Stimulated activated CD8-positive, alpha-beta memory T cell treated with anti-CD3 and anti-CD28 coated beads, Interleukin-15, amount 100 ng/mL, for 48 hours (primary cell): ENCODE measurements around the gene MYLK.
A peak's percentile ranks its signal among the peaks of the same experiment; 100 is the strongest.
"Not testable (repeated sequence)": the region's sequence is repeated elsewhere in the genome, so short reads cannot be mapped to it uniquely, and the experiment has no call there.

Experiments used
- DNase-seq, 2 donors: peaks; one replicate each; pipeline ENCODE4 v3.0.0-alpha.2; 2020; ENCODE audit warnings: low read depth in 2 of 2

MYLK gene

DNA sequence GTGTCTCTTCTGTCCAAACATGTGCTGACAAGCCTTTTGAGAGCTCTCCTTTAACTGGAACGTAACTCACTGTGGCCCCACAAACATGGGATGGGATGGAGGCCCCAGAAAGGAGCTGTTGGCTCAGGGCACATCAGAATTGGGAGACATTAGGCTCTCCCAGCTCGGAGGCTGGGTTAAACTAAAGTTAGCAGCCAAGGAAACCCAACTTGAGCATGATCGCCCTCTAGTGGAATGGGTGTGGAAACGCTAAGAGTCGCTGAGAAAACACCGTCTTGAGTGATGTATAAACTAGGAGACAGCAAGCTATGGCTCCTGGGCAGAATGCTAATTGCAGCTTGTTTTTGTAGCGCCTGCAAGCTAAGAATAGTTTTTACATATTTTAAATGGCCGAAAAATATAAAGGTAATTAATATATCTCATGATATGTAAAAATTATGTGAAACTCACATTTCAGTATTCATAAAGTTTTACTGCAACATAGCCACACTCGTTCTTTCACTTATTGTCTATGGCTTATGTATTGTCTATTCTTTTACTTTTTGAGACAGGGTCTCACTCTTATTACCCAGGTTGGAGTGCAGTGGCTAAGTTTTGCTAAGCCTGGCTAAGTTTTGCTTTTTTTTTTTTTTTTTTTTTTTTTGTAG lies 160.5 kb downstream of the MYLK start:
- peak; percentile 9 to 12 for DNase-seq

DNA sequence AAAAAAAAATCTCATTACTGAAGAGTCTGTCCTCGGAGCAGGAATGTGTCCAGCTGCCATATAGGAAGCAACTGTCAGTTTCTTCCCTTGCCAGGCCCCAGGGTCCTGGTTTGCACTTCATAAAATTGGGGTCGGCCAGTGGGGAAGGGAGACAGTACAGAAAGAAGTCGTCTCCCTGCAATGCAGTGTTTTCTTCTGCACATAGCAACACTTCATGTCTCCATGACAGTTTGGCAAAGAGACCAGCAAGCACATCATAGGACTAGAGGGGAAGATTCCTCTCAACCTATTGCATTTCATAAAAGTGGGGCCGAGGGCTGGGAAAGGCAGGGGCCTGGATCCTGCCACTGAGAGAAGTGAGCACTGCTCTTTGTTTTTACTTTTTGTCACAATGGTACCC lies 161.1 kb downstream of the MYLK start:
- DNase-seq: no peak

DNA sequence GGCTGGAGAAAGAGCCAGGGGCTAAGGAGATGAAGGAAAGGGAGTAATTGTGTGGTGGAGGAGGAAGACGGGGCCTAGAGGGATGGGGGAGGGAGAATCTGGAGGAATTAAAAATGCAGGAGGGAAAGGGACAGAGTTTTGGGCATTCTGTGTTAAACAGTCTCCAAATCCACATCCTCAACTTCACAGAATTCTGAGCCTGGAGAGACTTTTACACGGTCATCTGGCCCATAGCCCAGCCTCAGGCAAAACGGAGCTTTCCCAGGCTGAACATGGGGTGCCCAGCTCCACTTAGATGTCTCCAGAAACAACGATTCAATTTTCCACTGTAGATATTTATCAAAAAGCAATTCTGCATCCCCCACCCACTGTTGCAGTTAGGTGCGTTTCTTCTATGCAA lies 161.7 kb downstream of the MYLK start:
- DNase-seq: no peak

DNA sequence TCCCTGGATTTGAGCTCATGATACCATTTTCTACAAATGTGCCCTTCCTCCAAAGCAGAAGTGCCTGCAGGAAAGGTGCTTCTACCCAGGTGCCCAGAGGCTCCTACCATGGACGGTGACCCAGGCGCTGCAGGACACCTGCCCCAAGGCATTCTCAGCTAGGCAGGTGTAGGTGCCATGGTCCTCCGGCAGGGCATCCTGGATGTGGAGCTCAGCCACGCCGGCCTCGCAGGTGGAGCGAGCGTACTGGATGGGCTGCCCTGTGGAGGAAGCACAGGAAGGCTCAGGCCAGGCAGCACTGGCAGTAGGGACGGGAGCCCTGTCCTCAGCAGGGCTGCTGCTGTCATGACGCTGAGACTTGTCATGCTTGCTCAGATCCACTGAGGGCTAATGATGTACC lies 162.1 kb downstream of the MYLK start:
- DNase-seq: no peak

DNA sequence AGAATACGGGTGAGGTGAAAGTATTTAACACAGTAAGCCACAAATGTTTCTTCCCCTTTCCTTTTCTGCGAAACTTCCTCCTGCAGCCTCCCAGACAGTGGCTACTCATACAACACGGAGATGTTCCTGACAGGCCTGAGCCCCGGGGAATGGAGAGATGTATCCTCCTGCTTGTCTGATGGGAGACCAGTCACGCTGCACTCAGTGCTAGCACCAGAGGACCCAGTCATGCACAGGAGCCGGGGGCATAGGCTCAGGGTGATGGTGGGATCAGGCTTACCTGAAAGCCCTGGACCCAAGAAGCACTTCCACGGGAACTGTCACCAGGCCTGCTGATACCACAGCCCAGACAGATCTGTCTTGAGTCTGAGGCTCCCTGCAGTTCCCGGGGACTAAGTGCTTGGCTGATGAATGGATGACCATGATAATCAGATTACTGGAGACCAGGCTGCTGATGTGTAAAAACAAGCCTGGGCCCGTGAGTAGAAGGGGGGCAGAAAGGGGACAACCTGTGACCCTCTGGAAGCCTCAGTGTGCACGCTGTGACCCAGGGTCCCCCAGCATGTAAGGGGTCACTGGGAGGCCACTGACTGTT lies 162.9 kb downstream of the MYLK start:
- not testable (repeated sequence) for DNase-seq

DNA sequence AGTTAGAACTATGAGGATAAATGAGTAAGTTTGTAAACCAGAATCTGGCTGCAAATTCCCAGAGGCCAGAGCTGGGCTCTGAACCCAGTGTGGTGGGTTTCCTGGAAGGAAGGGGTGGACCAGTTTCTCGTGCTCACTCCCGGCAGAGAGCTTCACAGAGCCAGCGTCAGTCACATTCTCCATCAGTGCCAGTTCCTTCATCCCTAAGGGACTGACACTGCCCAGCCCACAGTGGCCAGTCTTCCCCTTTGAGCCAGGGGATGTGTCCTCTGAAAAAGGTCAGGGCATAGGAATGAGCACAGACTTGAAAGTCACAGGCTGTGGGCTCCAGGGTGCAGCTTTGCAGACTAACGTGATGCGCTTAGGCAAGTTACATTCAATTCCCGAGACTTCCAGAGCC lies 163.5 kb downstream of the MYLK start:
- no peak for DNase-seq

DNA sequence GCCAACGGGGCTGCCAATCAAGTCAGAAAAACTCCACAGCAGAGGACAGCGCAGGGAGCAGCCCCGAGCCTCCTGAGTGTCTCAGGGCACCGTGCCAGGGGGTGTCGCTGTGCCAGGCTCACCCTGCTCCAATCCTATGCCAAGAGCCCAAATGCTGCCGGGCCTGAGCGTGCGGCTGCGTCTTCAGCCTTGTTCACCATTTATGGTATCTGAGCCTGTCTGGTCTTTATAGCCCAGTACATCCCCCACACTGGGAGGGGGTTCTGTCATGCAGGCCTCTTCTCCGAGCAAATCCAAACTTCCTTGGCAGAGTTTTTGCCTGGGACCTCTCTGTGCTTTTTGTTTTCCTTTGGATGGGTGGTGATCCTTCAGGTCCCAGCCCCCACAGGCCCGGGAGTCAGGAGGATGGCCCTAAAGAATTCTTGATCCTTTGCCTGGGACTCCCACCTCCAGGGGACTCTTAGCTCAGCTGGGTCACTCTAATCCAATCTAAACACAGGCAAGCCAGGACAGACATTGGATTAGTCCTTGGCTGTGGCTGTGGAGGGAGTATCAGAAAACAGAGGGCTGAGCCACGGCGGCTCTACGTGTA lies 164.2 kb downstream of the MYLK start:
- no peak for DNase-seq

DNA sequence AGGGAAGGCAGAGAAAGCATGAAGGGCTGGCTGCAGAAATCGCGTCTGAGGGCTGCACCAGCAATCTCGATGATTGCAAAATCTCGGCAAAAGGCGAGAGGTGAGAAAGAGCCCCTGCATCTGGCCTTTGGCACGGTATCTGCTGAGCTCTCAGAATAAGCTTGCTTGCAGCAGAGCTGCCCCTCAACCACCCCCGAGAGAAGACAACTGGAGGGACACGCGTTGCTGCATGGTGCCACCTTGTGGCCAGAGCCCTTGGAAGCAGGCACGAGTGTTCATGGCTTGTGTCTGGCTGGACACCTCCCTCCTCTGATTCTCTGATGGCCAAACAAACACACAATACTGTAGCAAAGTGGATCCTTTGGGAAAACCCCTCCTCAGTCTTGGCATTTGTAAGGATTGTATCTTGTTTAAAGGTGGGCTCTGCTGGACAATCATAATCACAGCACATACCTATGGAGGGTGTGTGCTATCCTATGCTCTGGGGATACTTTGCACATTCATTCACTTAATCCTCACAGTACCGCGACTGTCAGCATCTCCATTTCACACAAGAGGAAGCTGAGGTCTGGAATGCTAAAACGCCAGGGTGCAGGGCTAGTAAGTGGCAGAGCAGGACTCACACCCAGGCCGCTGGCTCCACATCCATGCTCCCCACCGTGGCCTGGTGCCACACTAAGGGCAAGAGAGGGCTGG lies 164.9 kb downstream of the MYLK start:
- peak in 1 of 2 donors; percentile 23 for DNase-seq

DNA sequence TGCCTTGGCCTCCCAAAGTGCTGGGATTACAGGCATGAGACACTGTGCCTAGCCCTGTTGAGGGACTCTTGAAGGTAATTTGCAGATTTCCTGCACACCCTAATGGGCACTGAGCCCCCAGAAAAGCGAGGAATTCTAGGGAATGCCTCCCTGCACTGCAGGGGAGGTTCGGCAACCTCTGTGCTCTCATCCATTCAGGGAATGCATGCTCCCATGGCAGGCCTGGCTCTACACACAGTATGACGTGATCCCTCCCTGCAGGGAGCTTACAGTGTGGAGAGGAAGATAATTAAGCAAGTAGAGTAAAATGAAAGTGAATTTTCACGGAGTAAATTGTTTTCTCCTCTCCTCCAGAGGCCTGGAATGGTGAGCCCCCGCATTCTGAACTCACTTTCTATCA lies 166.0 kb downstream of the MYLK start:
- no peak for DNase-seq

DNA sequence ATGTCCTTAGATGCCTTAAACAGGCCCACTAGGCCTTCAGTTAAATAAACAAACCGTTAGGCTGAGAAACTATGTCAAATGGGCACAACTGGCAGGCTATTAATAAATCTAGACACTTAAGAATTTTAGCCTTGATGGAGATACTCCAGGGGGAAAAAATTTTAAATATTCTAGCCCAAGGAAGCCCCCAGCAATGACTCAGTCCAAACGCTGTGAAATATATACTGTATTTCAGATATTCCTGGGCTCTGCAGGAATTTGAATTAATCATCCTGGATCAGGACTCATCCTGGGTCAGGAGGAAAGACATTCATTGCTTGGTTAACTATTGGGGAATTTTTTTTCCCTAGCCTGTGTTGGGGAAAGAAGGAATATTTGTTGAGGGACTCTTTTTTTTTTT lies 166.7 kb downstream of the MYLK start:
- not testable (repeated sequence) for DNase-seq

DNA sequence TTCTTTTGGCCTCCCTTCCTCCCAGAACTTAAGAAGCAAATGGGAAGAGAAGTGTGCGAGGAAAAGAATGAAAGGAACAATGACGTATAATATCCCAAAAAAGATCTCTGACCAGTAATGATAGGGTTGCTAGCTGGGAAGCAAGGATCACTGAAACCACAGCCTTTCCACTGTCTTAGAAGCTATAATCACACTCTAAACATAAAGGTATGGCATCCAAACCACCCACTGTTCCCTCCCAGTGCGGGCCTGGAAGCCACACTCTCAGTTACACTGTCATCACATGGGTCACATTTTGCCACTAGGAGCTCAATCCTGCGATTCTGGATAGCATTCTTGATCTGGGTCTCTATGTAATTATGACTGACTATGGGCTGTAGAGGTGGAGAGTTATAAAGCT lies 167.7 kb downstream of the MYLK start:
- DNase-seq: no peak

DNA sequence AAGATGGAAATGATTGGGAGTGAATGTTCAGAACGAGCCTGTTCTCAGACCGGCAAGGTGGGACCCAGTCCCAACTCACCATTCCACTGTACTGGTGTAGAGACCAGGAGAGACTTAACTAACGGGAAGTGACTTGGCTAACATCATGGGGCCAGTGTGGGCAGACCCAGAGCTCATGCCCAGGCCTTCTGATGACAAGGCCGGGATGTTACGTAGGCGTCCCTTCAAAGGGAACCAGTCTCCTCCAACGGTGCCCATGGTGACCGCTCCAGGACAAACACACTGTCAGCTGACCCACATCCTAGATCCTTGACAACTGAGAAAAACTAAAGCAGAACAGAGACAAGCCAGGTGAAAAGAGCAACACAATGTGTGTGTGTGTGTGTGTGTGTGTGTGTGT lies 170.9 kb downstream of the MYLK start:
- no peak for DNase-seq

DNA sequence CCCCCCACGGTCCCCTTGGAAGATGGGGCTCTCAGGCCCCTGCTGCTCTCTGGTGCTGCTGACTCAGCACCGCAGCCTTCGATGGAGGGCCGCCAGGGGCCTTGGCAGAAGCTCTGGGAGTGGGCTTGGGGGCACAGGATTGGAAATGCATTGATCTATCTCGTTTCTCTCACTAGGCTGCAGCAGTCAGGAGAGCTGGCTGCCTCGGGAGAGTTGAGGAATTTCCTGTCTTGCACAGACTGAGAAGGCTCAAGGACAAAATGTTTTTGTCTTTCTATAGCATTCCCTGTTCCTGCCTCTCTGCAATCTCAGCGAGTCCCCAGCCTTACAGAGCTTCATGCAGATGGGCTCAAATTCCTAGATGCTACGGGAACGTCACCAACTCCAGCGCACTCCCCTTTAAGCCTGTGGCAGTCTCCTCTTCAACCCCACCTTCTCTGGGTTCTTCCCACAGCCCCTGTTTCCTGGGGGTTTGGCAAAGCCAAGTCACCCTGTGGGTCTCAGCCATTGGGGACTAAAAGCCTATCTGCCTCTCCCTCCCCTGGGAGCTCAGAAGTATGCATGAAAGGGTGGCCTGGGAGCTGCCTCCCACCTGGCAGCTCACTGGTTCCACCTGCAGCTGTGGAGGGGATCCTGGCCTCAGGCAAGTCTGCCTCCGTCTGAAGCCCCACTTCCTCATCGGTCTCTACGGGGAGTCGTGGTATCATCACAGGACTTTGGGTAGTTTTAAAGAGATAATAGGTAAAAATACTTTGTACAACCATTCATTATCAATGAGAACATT lies 171.9 kb downstream of the MYLK start:
- no peak for DNase-seq

DNA sequence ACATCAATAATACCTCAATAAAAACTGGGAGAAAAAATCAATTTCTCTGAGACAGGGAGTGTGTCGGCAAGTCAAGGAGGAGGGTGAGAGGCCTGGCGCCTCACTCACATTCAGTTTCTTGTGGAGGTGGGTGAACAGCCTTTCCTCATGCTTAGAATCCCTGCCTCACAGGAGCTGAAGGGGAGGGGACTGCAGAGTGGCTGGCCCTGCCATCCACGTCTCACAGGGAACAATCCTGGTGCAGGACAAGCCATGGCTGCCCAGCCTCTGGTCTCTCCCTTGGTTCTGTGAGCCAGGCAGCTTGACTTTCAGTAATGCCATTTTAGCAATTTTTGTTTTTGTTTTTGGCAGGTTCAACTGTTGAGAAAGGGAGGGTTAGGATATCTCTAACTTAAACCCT lies 172.8 kb downstream of the MYLK start:
- DNase-seq: no peak

DNA sequence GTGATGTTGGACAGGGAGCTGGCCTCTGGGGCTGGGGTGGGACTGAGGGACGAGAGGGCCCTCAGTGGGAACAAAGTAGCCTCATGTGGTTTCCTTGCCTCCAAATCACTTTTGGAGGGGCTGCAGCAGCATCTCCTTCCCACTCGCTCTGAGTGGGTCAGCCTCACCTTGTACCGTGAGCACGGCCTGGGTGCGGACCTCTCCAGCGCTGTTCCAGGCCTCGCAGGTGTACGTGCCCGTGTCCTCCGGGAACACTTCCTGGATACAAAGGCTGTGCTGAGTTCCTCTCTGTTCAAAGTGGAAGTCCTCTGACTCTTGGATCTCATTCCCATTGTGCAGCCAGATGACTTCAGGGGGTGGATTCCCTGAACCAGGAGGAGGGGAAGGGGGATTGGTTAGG lies 175.6 kb downstream of the MYLK start:
- no peak for DNase-seq

DNA sequence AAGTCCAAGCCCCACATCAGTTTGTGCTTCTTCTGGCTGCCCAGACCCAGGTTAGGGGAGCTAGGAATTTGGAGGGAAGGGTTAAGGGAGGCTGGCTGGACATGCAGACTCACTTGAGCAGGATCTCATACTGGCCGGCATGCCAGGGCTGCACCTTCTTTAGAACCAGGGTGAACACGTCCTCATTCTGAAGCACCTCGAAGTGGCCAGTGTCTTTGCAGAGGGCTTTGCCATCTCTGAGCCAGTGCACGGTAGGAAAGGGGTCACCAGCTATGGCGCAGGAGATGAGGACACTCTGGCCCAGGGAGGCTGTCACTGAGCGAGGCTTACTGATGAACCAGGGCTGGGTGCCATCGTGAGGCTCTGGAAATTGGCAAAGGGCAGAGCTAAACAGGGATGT lies 176.5 kb downstream of the MYLK start:
- DNase-seq: not testable (repeated sequence)

DNA sequence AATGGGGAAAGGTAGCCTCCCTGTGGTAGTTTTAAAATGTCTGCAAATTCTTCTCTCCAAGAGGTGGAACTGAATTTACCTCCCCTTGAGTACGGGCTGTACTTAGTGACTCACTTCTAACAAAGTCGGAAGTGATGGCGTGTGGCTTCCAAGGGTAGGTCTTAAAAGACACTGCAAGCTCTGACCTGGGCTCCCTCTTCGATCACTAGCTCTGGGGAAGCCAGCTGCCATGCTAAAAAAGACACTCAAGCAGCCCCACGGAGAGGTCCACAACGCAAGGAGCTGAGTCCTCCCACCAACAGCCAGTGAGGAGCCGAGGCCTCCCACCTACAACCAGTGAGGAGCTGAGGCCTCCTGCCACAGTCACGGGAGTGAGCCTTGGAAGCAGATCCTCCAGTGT lies 177.3 kb downstream of the MYLK start:
- DNase-seq: no peak

DNA sequence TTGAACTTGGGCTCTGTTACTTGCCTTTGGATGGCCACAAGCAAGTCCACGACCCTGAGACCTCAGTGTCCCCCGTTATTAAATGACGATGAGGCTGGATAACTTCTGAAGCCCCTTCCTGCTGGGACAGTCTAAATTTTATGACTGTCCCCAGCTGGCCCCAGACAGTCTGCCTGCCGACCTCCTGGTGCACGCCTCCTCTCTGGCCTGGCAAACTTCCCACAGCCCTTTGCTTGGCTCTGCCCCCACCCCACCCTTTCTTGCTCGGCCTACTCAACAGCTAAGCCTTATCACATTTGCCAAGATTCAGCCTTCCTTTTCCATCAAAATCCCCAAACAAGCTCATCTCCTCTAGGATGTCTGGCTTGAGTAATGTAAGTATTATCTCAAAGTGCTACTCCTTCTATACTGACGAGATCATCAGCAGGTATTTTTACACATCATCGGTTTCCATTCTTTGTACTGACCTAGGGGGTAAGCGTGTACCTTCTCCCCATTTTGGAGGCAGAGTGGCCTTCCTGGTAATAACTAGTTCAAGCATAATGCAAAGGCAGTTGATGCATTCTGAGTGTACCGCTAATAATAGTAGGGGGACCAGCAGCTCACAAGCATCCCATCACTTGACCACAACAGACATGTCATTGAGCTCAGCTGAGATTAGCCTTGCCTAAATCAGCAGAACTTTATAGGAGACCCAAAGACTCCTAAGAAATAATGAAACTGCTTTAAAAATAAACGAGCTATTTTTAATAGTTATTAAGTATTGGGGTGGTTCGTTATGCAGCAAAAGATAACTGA lies 178.4 kb downstream of the MYLK start:
- DNase-seq: no peak

DNA sequence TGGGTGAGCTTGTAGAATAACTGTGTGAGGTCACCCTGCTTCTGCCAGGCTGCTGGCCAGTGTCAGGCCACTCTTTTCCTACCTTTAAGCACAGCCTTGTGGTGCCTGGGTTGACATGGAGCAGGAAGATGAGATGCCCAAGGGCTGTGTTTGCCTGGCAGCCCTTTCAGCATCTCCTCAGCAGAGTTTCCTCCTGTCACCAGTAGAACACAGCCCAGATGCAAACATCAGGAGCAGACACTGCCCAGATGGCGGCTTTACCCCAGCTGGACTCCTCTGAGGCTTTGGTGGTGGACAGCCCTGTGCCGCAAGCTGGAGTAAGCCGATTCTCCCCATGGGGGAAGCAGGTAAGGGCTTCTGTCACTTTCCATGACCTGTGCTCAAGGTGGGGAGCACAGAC lies 180.5 kb downstream of the MYLK start:
- not testable (repeated sequence) for DNase-seq

DNA sequence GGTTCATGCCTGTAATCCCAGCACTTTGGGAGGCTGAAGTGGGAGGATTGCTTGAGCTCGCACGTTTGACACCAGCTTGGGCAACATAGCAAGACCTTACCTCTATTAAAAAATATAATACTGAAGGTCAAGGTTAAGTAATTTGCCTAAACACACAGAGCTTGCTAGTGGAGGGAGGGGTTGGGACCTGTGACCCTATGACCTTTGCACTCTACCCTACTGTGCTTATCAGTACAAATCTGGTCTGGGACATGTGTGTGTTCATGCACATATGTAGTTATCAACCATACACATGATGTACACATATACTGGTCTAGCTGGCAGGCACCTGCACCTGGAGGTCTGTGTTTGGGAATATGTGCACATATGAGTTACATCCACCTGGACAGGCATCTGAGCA lies 181.4 kb downstream of the MYLK start:
- DNase-seq: no peak

DNA sequence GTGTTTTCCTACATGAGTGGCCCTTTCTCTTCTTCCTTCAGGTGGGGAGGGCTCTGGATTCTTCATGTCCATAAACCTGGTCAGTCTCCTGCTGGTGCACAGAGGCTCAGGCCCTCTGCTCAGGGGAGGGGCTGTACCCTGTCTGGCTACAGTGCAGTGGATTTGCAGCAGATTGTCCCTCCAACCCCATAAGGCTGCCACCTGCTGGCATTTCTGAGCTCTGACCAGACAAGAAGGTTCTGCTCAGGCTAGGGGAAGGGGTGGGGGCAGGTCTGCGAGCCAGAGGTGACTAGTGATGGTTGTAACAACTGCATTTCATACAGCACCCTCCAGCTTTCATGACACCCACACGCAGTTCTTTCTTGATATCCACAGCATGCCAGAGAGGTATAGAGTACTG lies 182.1 kb downstream of the MYLK start:
- DNase-seq: not testable (repeated sequence)
